ENCODE data around the gene COL6A2. TPM values are rescaled to one million over a fixed set of nuclear protein-coding genes. Genes with fewer than 3 reads are reported as not detected.

Gene COL6A2
- polyA plus RNA-seq, 1 of the 3 experiments (the other 2 are of a cell fraction), result 108 TPM

- 90% methylated on average over 11 of the region's 18 CpGs for WGBS (ENCODE audit: low lambda C conversion rate)
- Histone ChIP-seq H3K27me3 (ENCODE audit: insufficient read depth) (no peaks in the 10 kb centered on the region), H3F3A (replicated peaks; ENCODE audit: insufficient read depth) (peaks cover 9% of the 10 kb centered on the region), H3K9ac (no peak overlapping the region), H4K20me1 (ENCODE audit: insufficient read depth) (peaks cover 2% of the 10 kb centered on the region; the same call in 1 of the 2 replicates), H3K4me1 (ENCODE audit: control insufficient read depth in 1 of 2, insufficient read depth in 2 of 2, low read depth in 1 of 2, low read length in 1 of 2) (peaks cover 0 to 6% of the 10 kb centered on the region in 2 experiments; a peak in 1 of 4 replicates), H3K27ac (ENCODE audit: low read depth in 2 of 2, low read length in 1 of 2) (no peak overlapping the region), H3K79me2 (ENCODE audit: insufficient read depth) (peaks cover 59% of the 10 kb centered on the region), H3K4me3 (ENCODE audit: low read depth in 2 of 2, low read length in 1 of 2) (no peak overlapping the region), H3K9me3 (peaks cover 25% of the 10 kb centered on the region; the same call in 1 of the 2 replicates), H2AFZ (ENCODE audit: low read depth) (no peak overlapping the region), H3K4me2 (peak overlapping the region; percentile 90), H3K9me2 (no peaks in the 10 kb centered on the region), H3K36me3 (replicated peaks in 1 of 2; ENCODE audit: control insufficient read depth in 1 of 2, insufficient read depth in 2 of 2, low read length in 1 of 2) (peaks cover 0 to 39% of the 10 kb centered on the region in 2 experiments)
- TF ChIP-seq CTCF (IDR thresholded peaks at IDR 0.05) (no peak), MEF2A (IDR thresholded peaks at IDR 0.05; ENCODE audit: borderline replicate concordance, low read depth) (no peak), MAX (IDR thresholded peaks at IDR 0.05; ENCODE audit: low read depth) (no peak), RXRA (IDR thresholded peaks at IDR 0.05; ENCODE audit: borderline replicate concordance, low read depth) (no peak), ELF1 (IDR thresholded peaks at IDR 0.05) (no peak), GABPA (IDR thresholded peaks at IDR 0.05; ENCODE audit: low read depth) (no peak), CHD2 (IDR thresholded peaks at IDR 0.05; ENCODE audit: low read length, partially characterized antibody) (no peak), MXI1 (IDR thresholded peaks at IDR 0.05; ENCODE audit: low read depth, low read length) (no peak), RFX5 (IDR thresholded peaks at IDR 0.05; ENCODE audit: low read length) (no peak), SIN3A (IDR thresholded peaks at IDR 0.05; ENCODE audit: borderline replicate concordance, low read depth, low read length) (no peak), SMC3 (IDR thresholded peaks at IDR 0.05; ENCODE audit: low read depth, low read length) (no peak), TCF12 (IDR thresholded peaks at IDR 0.05) (no peak), NRF1 (IDR thresholded peaks at IDR 0.05; ENCODE audit: low read depth, low read length) (no peak), FOXM1 (IDR thresholded peaks at IDR 0.05; ENCODE audit: low read depth) (no peak), YY1 (IDR thresholded peaks at IDR 0.05; ENCODE audit: low read depth) (no peak)
- POLR2A ChIA-PET, result interaction anchor here (0.6 to 0.7 kb wide), 2 partner anchors 127 to 212 kb away, joined by 3 to 4 read pairs; no protein-coding TSS in a partner anchor
- DNase-seq, result peak; percentile 47
- CTCF ChIA-PET, result interaction anchor here (0.8 to 1.1 kb wide), 3 partner anchors 20 to 126 kb away, joined by 3 read pairs; no protein-coding TSS in a partner anchor
Observed at GRCh38 chr21:46099476-46099875, 1.6 kb downstream of the COL6A2 start.

- H3K9ac ChIP-seq, result no peak overlapping the region
- ChIA-PET POLR2A (no interaction called here), CTCF (interaction anchor here (1.0 kb wide), 1 partner anchor 120 kb away, joined by 3 read pairs; no protein-coding TSS in a partner anchor)
- peaks cover 2% of the 10 kb centered on the region; the same call in 1 of the 2 replicates for H4K20me1 ChIP-seq (ENCODE audit: insufficient read depth)
- no peak overlapping the region for H3K4me3 ChIP-seq (ENCODE audit: low read depth in 2 of 2, low read length in 1 of 2)
- H2AFZ ChIP-seq (ENCODE audit: low read depth), result no peak overlapping the region
- peak overlapping the region; percentile 90; the same call in 1 of the 2 replicates for H3K4me2 ChIP-seq
- H3K9me2 ChIP-seq, result no peaks in the 10 kb centered on the region
- no peak for DNase-seq
- H3K27me3 ChIP-seq (ENCODE audit: insufficient read depth), result no peaks in the 10 kb centered on the region
- H3K9me3 ChIP-seq, result peaks cover 25% of the 10 kb centered on the region; the same call in 1 of the 2 replicates
- H3K4me1 ChIP-seq (ENCODE audit: control insufficient read depth in 1 of 2, insufficient read depth in 2 of 2, low read depth in 1 of 2, low read length in 1 of 2), result peaks cover 0 to 6% of the 10 kb centered on the region in 2 experiments; a peak in 1 of 4 replicates
- H3F3A ChIP-seq (replicated peaks; ENCODE audit: insufficient read depth), result peaks cover 9% of the 10 kb centered on the region
- WGBS (ENCODE audit: low lambda C conversion rate), result 87% methylated on average over 6 of the region's 6 CpGs
- H3K36me3 ChIP-seq (replicated peaks in 1 of 2; ENCODE audit: control insufficient read depth in 1 of 2, insufficient read depth in 2 of 2, low read length in 1 of 2), result peaks cover 0 to 39% of the 10 kb centered on the region in 2 experiments
- no peak overlapping the region for H3K27ac ChIP-seq (ENCODE audit: low read depth in 2 of 2, low read length in 1 of 2)
- H3K79me2 ChIP-seq (ENCODE audit: insufficient read depth), result peaks cover 64% of the 10 kb centered on the region
- TF ChIP-seq TCF12 (IDR thresholded peaks at IDR 0.05) (no peak), PBX3 (IDR thresholded peaks at IDR 0.05) (no peak), RAD21 (IDR thresholded peaks at IDR 0.05; ENCODE audit: low read length) (no peak), MEF2A (IDR thresholded peaks at IDR 0.05; ENCODE audit: borderline replicate concordance, low read depth) (no peak), RCOR1 (IDR thresholded peaks at IDR 0.05; ENCODE audit: low read length) (no peak), MAX (IDR thresholded peaks at IDR 0.05; ENCODE audit: low read depth) (no peak), TAF1 (IDR thresholded peaks at IDR 0.05; ENCODE audit: borderline replicate concordance, low read depth, low read length) (no peak), RXRA (IDR thresholded peaks at IDR 0.05; ENCODE audit: borderline replicate concordance, low read depth) (no peak), SIN3A (IDR thresholded peaks at IDR 0.05; ENCODE audit: borderline replicate concordance, low read depth, low read length) (no peak), RFX5 (IDR thresholded peaks at IDR 0.05; ENCODE audit: low read length) (no peak), NFIC (IDR thresholded peaks at IDR 0.05; ENCODE audit: borderline replicate concordance) (no peak), EP300 (IDR thresholded peaks at IDR 0.05; ENCODE audit: borderline replicate concordance in 1 of 2, low read depth in 1 of 2, low read length in 1 of 2) (no peak), FOXM1 (IDR thresholded peaks at IDR 0.05; ENCODE audit: low read depth) (no peak), CTCF (IDR thresholded peaks at IDR 0.05) (no peak)
Observed at GRCh38 chr21:46100020-46100419, 2.1 kb downstream of the COL6A2 start.

All from SK-N-SH (cell line).